ENCODE results near the gene SRMS. TPM values are rescaled to one million over a fixed set of nuclear protein-coding genes. Genes with fewer than 3 reads are reported as not detected.

The SRMS gene
- total RNA-seq, 2 experiments from 2014 or later: 0.42 TPM; not detected in 1

DNA sequence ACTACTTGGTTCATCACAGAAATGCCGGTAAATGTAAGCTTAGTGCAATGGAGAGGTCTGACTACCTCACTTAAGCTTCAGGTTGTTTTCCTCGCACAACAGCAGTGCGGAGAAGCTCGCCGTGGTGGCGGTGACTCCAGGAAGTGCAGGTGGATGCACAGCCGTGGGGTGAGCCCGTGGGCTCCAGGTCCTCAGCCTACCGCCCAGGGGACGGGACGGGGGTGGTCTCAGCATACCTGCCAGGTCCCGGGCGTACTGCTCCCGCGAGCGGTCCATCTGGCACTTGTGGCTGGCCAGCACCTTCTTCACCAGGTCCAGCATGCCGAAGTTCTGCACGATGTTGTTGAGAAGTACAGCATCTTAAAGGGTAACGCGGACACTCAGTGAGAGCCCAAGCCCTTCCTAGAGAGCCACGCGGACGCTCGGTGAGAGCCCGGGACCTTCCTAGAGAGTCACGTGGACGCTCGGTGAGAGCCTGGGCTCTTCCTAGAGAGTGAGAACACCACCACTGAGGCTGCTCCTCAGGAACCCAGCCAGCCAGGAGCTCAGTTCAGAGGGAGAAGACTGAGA, 44.3 kb upstream of the SRMS start:
- Histone ChIP-seq H3K9me3 (ENCODE audit: low read length) (no peaks in the 10 kb centered on the region), H3K9me2 (ENCODE audit: insufficient read depth, low read length) (no peaks in the 10 kb centered on the region), H3K4me3 (ENCODE audit: low read depth, low read length, poor library complexity, severe bottlenecking) (no peak overlapping the region), H3K4me1 (ENCODE audit: insufficient read depth, low read length, poor library complexity, severe bottlenecking) (no peaks in the 10 kb centered on the region), H4K20me1 (ENCODE audit: insufficient read depth, low read length) (no peaks in the 10 kb centered on the region), H2AFZ (ENCODE audit: low read length) (no peak overlapping the region), H3K79me2 (ENCODE audit: insufficient read depth, low read depth, low read length) (no peaks in the 10 kb centered on the region), H3K27ac (ENCODE audit: low read depth, low read length, poor library complexity, severe bottlenecking) (no peak overlapping the region), H3K4me2 (ENCODE audit: low read length) (no peak overlapping the region), H3K36me3 (ENCODE audit: insufficient read depth, low read length) (peaks cover 24% of the 10 kb centered on the region)
- CTCF ChIA-PET (ENCODE audit: unreplicated experiment): no interaction called here
- POLR2A ChIA-PET: no interaction called here
- DNase-seq (ENCODE audit: low spot score): no peak
- intact Hi-C loops (cut with micrococcal nuclease; ENCODE audit: unreplicated experiment): no loop called here
- no TSS peak for BruUV-seq (replicated peaks)
- TF ChIP-seq, protein P1, sequence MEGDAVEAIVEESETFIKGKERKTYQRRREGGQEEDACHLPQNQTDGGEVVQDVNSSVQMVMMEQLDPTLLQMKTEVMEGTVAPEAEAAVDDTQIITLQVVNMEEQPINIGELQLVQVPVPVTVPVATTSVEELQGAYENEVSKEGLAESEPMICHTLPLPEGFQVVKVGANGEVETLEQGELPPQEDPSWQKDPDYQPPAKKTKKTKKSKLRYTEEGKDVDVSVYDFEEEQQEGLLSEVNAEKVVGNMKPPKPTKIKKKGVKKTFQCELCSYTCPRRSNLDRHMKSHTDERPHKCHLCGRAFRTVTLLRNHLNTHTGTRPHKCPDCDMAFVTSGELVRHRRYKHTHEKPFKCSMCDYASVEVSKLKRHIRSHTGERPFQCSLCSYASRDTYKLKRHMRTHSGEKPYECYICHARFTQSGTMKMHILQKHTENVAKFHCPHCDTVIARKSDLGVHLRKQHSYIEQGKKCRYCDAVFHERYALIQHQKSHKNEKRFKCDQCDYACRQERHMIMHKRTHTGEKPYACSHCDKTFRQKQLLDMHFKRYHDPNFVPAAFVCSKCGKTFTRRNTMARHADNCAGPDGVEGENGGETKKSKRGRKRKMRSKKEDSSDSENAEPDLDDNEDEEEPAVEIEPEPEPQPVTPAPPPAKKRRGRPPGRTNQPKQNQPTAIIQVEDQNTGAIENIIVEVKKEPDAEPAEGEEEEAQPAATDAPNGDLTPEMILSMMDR (conservative IDR thresholded peaks at IDR 0.05; ENCODE audit: low read length): no peak
- TF ChIP-seq EZH2phosphoT487 (IDR thresholded peaks at IDR 0.05; ENCODE audit: borderline replicate concordance, low read depth, low read length): no peak

GRCh38 chr20:63591147-63591533, 43.6 kb upstream of the SRMS start:
- H4K20me1 ChIP-seq (ENCODE audit: insufficient read depth, low read length): no peaks in the 10 kb centered on the region
- no peak for DNase-seq (ENCODE audit: low spot score)
- H3K36me3 ChIP-seq (ENCODE audit: insufficient read depth, low read length): peaks cover 24% of the 10 kb centered on the region
- no peaks in the 10 kb centered on the region for H3K9me3 ChIP-seq (ENCODE audit: low read length)
- no peak overlapping the region for H3K27ac ChIP-seq (ENCODE audit: low read depth, low read length, poor library complexity, severe bottlenecking)
- BruUV-seq (replicated peaks): no TSS peak
- H3K4me2 ChIP-seq (ENCODE audit: low read length): no peak overlapping the region
- POLR2A ChIA-PET: no interaction called here
- CTCF ChIA-PET (ENCODE audit: unreplicated experiment): no interaction called here
- H2AFZ ChIP-seq (ENCODE audit: low read length): no peak overlapping the region
- no peaks in the 10 kb centered on the region for H3K4me1 ChIP-seq (ENCODE audit: insufficient read depth, low read length, poor library complexity, severe bottlenecking)
- H3K79me2 ChIP-seq (ENCODE audit: insufficient read depth, low read depth, low read length): no peaks in the 10 kb centered on the region
- no peaks in the 10 kb centered on the region for H3K9me2 ChIP-seq (ENCODE audit: insufficient read depth, low read length)
- no peak overlapping the region for H3K4me3 ChIP-seq (ENCODE audit: low read depth, low read length, poor library complexity, severe bottlenecking)
- TF ChIP-seq EZH2phosphoT487 (IDR thresholded peaks at IDR 0.05; ENCODE audit: borderline replicate concordance, low read depth, low read length): no peak
- TF ChIP-seq, protein P1 (conservative IDR thresholded peaks at IDR 0.05; ENCODE audit: low read length): no peak
- intact Hi-C loops (cut with micrococcal nuclease; ENCODE audit: unreplicated experiment): no loop called here

DNA sequence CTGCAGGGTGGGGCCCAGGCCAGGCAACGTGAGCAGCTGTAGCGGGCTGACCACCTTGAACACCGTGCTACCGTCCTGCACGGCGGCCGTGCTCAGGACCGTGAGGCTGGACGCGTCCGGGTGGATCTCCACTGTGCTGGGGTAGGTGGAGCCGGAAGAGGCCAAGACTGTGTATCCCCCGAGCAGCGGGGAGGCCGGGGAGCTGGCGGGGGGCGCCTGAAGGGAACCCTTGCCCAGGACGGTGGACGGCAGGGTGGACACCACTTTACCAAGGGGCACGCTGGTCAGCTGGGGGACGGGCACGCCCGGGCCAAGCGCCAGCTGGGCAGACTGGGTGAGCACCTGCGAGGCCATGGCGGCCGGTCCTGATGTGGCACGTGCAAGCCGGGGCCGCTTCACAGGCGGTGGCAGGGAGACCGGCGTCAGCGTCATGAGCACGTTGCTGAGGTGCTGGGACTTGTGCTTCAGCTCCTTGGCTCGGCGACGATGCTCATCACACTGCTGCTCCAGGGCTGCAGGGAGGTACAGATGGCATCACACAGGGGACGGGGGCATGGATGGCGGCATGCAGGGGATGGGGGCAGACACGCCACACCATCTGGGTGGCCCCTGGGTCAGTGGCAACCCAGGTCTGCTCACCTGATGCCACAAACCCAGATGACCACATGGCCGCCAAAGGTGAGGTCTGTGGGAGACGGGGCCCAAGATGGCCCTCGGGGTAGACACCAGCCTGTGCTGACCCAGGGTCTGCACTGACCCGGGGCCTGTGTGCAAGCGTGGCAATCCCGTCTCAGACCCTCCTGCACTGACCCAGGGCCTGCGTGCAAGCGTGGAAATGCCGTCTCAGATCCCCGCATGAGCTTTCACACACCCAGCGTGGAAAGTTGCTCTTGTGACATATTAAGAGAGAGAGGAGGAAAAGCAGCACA, 42.9 kb upstream of the SRMS start:
- intact Hi-C loops (cut with micrococcal nuclease; ENCODE audit: unreplicated experiment): no loop called here
- Histone ChIP-seq H3K9me2 (ENCODE audit: insufficient read depth, low read length) (no peaks in the 10 kb centered on the region), H3K4me2 (ENCODE audit: low read length) (no peak overlapping the region), H3K36me3 (ENCODE audit: insufficient read depth, low read length) (peaks cover 24% of the 10 kb centered on the region), H3K4me1 (ENCODE audit: insufficient read depth, low read length, poor library complexity, severe bottlenecking) (no peaks in the 10 kb centered on the region), H3K9me3 (ENCODE audit: low read length) (no peaks in the 10 kb centered on the region), H3K4me3 (ENCODE audit: low read depth, low read length, poor library complexity, severe bottlenecking) (no peak overlapping the region), H2AFZ (ENCODE audit: low read length) (no peak overlapping the region), H3K27ac (ENCODE audit: low read depth, low read length, poor library complexity, severe bottlenecking) (no peak overlapping the region), H3K79me2 (ENCODE audit: insufficient read depth, low read depth, low read length) (no peaks in the 10 kb centered on the region), H4K20me1 (ENCODE audit: insufficient read depth, low read length) (no peaks in the 10 kb centered on the region)
- CTCF ChIA-PET (ENCODE audit: unreplicated experiment): no interaction called here
- BruUV-seq (replicated peaks): no TSS peak
- TF ChIP-seq, protein P1 (conservative IDR thresholded peaks at IDR 0.05; ENCODE audit: low read length): no peak
- TF ChIP-seq EZH2phosphoT487 (IDR thresholded peaks at IDR 0.05; ENCODE audit: borderline replicate concordance, low read depth, low read length): no peak
- POLR2A ChIA-PET: no interaction called here
- no peak for DNase-seq (ENCODE audit: low spot score)

Measured in OCI-LY7 (cell line).